ENCODE measurements around the gene VCAN. TPM values are rescaled to one million over a fixed set of nuclear protein-coding genes. Genes with fewer than 3 reads are reported as not detected.

VCAN gene
- total RNA-seq, 4 donors from 2014 or later: 9.4 to 49.2 (median 10.9) TPM

DNA sequence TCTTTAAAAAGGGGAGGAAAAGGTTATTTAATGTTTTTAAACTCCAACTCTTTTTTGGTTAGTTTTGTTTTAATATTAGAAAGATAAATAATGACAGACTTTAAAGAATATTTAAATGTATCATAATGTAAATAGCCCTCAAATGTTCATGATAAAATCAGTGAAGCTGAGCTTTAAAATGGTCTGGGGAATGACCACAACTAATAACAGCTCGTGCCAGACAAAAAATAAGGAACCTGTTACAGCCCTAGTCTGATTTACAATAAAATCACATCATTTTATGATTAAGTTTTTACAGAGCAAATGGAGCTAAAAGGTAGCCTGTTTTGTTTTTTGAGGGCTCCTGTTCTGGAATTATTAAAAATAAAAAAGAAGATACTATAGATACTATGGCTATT, 46.1 kb downstream of the VCAN start:
- Histone ChIP-seq H3K27me3 (no peaks in the 10 kb centered on the region), H3K4me1 (no peaks in the 10 kb centered on the region), H3K4me3 (no peak overlapping the region), H3K9me3 (no peaks in the 10 kb centered on the region), H3K36me3 (no peaks in the 10 kb centered on the region), H3K27ac (no peak overlapping the region)
- in situ Hi-C loops (cut with MboI; ENCODE audit: low pct_ligation_motif_present in 1 of 4, low pct_unique_long_range_greater_than_20kb in 1 of 4, low sequenced_read_pairs in 3 of 4) (no loop called here), intact Hi-C loops (cut with DNase I; ENCODE audit: low total_unique reads) (no loop called here)
- 60 to 68% methylated on average over 1 of the region's 1 CpG for WGBS, 2 donors (ENCODE audit: low coverage in 1 of 2)
- TF ChIP-seq POLR2AphosphoS5 (IDR thresholded peaks at IDR 0.05) (no peak), EP300 (IDR thresholded peaks at IDR 0.05; ENCODE audit: low read depth) (no peak), POLR2A (IDR thresholded peaks at IDR 0.05) (no peak)
- TF ChIP-seq, protein P1, sequence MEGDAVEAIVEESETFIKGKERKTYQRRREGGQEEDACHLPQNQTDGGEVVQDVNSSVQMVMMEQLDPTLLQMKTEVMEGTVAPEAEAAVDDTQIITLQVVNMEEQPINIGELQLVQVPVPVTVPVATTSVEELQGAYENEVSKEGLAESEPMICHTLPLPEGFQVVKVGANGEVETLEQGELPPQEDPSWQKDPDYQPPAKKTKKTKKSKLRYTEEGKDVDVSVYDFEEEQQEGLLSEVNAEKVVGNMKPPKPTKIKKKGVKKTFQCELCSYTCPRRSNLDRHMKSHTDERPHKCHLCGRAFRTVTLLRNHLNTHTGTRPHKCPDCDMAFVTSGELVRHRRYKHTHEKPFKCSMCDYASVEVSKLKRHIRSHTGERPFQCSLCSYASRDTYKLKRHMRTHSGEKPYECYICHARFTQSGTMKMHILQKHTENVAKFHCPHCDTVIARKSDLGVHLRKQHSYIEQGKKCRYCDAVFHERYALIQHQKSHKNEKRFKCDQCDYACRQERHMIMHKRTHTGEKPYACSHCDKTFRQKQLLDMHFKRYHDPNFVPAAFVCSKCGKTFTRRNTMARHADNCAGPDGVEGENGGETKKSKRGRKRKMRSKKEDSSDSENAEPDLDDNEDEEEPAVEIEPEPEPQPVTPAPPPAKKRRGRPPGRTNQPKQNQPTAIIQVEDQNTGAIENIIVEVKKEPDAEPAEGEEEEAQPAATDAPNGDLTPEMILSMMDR (IDR thresholded peaks at IDR 0.05): no peak
- DNase-seq: no peak

DNA sequence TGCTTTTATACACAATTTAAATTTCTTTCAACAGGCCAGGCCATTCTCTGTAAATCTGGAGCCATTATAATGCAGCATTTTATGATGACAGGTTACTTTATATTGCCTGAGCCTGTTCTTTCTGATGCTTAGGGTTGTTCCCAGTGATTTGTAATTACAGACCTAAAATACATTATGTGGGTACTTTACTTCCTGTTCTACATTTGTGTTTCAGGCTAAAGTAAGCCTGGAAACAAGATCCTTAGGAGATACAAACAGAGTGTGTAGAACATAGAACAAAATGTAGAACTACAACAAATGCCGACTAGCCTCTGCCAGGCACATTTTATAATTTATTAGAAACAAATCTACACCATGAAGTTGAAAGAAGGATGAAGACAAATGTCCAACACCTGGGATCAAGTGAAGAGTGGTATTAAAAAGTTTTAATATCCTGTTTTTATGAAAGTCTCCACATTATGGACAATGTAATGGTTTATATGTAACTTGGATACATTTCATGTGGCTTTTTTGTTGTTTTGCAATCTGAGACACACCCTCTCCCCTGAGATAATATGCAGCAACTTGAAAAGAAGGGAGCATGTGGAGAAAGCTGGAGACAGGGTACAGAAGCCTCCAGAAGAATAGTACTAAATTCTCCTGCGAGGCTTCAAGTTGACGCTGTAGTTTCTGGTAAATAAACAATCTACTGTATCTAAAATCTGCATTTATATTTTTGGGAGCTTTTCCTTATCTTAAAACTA, 46.9 kb downstream of the VCAN start:
- Histone ChIP-seq H3K9me3 (no peaks in the 10 kb centered on the region), H3K27me3 (no peaks in the 10 kb centered on the region), H3K4me1 (no peaks in the 10 kb centered on the region), H3K4me3 (no peak overlapping the region), H3K27ac (no peak overlapping the region), H3K36me3 (no peaks in the 10 kb centered on the region)
- TF ChIP-seq POLR2AphosphoS5 (IDR thresholded peaks at IDR 0.05) (no peak), EP300 (IDR thresholded peaks at IDR 0.05; ENCODE audit: low read depth) (no peak), POLR2A (IDR thresholded peaks at IDR 0.05) (no peak)
- TF ChIP-seq, protein P1 (IDR thresholded peaks at IDR 0.05): no peak
- in situ Hi-C loops (cut with MboI; ENCODE audit: low pct_ligation_motif_present in 1 of 4, low pct_unique_long_range_greater_than_20kb in 1 of 4, low sequenced_read_pairs in 3 of 4): no loop called here
- 72 to 75% methylated on average over 3 of the region's 3 CpGs for WGBS, 2 donors (ENCODE audit: low coverage in 1 of 2)
- DNase-seq: no peak
- intact Hi-C loops (cut with DNase I; ENCODE audit: low total_unique reads): no loop called here

DNA sequence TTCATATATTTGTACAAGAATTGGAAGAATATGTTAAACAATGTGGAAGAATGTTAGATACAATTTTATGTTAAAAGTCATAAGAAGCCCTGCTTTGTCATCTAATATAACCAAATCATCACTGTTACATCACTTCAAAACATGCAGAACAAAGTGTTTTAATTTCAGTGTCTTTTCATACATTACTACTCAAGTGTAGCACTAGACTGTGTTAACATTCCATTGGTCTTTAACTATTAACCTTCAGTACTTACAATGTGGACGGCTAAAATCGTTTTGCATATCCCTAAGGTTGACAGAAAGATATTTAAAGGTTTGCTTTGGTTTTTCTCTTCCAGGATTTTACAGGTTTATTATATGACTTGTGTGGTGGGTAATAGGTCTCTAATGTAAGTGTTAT, 50.9 kb downstream of the VCAN start:
- Histone ChIP-seq H3K4me1 (no peaks in the 10 kb centered on the region), H3K4me3 (no peak overlapping the region), H3K36me3 (no peaks in the 10 kb centered on the region), H3K9me3 (no peaks in the 10 kb centered on the region), H3K27ac (no peak overlapping the region), H3K27me3 (no peaks in the 10 kb centered on the region)
- no peak for DNase-seq
- in situ Hi-C loops (cut with MboI; ENCODE audit: low pct_ligation_motif_present in 1 of 4, low pct_unique_long_range_greater_than_20kb in 1 of 4, low sequenced_read_pairs in 3 of 4) (no loop called here), intact Hi-C loops (cut with DNase I; ENCODE audit: low total_unique reads) (no loop called here)
- TF ChIP-seq EP300 (IDR thresholded peaks at IDR 0.05; ENCODE audit: low read depth) (no peak), POLR2AphosphoS5 (IDR thresholded peaks at IDR 0.05) (no peak), POLR2A (IDR thresholded peaks at IDR 0.05) (no peak)
- TF ChIP-seq, protein P1 (IDR thresholded peaks at IDR 0.05): no peak
- 44 to 49% methylated on average over 2 of the region's 2 CpGs for WGBS, 2 donors (ENCODE audit: low coverage in 1 of 2)

DNA sequence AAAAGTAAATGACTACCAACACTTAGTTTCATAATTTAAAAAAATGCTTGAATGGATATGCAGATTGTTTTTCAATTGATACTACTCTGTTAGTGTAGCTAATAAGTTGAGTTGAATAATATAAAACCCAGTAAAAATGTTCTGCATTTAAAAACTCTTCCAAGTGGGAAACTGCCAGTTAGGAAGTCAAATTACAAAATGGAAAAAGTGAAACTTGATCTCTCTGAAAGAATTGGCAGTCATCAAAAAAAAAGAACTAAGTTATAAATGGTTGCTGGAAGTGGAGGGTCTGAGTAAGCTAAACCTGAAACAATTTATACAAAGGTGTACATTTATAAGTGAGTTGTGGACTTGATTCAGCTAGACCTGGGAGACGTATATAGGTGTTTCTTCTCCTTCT, 52.4 kb downstream of the VCAN start:
- H3K4me1 ChIP-seq: no peaks in the 10 kb centered on the region
- 83 to 88% methylated on average over 1 of the region's 1 CpG for WGBS, 2 donors (ENCODE audit: low coverage in 1 of 2)
- no peaks in the 10 kb centered on the region for H3K9me3 ChIP-seq
- H3K4me3 ChIP-seq: no peak overlapping the region
- no peaks in the 10 kb centered on the region for H3K36me3 ChIP-seq
- no peak for DNase-seq
- no peaks in the 10 kb centered on the region for H3K27me3 ChIP-seq
- intact Hi-C loops (cut with DNase I; ENCODE audit: low total_unique reads): no loop called here
- TF ChIP-seq, protein P1 (IDR thresholded peaks at IDR 0.05): no peak
- no peak for TF ChIP-seq POLR2A (IDR thresholded peaks at IDR 0.05)
- H3K27ac ChIP-seq: no peak overlapping the region
- in situ Hi-C loops (cut with MboI; ENCODE audit: low pct_ligation_motif_present in 1 of 4, low pct_unique_long_range_greater_than_20kb in 1 of 4, low sequenced_read_pairs in 3 of 4): no loop called here

Data from transverse colon (tissue), 4 donors.